Lower leg skin (tissue), 4 donors: ENCODE measurements around the gene OMP. TPM values are rescaled to one million over a fixed set of nuclear protein-coding genes. Genes with fewer than 3 reads are reported as not detected.

Experiments
- DNase-seq, 2 donors: peaks; one replicate each; pipeline ENCODE4 v3.0.0-alpha.2; 2019; ENCODE audit warnings: low spot score in 2 of 2
- H3K4me3 ChIP-seq: fragments of 200-600 bp; sonication (generic); 2 replicates; pipeline ENCODE4 v1.5.1; 2017; ENCODE audit warnings: mild to moderate bottlenecking, low read depth; ENCODE audit not compliant: poor library complexity, severe bottlenecking
- CTCF ChIP-seq, 3 donors: fragments of 450-650 bp; IDR thresholded peaks; one replicate each; pipeline ENCODE4 v1.5.1; 2016; ENCODE audit warnings: antibody characterized with exemption in 3 of 3, mild to moderate bottlenecking in 3 of 3, moderate library complexity in 2 of 3
- POLR2A ChIP-seq, 2 donors: fragments of 450-650 bp; IDR thresholded peaks; one replicate each; pipeline ENCODE4 v1.6.1; 2016 to 2017; ENCODE audit warnings: antibody characterized with exemption in 2 of 2, mild to moderate bottlenecking in 1 of 2, moderate library complexity in 1 of 2
- WGBS, 2 donors: methylation state at CpG; one replicate each; pipeline ENCODE4 v1.1.5; 2018; 5-methylcytosine and 5-hydroxymethylcytosine counted together
- intact Hi-C: fragments of 100-400 bp; cut with DNase I; formaldehyde crosslinking; loops from one replicate; pipeline ENCODE4 v1.15.0; 2023; ENCODE audit warnings: low total_unique reads
- total RNA-seq, 4 donors: library from RNA; depleted of rRNA; stranded (reverse); fragments of >200 nt; gene quantifications; one replicate each; pipeline ENCODE4 v1.1.0, GENCODE V29; 2016

The OMP gene
- total RNA-seq, 4 donors from 2014 or later = not detected

DNA sequence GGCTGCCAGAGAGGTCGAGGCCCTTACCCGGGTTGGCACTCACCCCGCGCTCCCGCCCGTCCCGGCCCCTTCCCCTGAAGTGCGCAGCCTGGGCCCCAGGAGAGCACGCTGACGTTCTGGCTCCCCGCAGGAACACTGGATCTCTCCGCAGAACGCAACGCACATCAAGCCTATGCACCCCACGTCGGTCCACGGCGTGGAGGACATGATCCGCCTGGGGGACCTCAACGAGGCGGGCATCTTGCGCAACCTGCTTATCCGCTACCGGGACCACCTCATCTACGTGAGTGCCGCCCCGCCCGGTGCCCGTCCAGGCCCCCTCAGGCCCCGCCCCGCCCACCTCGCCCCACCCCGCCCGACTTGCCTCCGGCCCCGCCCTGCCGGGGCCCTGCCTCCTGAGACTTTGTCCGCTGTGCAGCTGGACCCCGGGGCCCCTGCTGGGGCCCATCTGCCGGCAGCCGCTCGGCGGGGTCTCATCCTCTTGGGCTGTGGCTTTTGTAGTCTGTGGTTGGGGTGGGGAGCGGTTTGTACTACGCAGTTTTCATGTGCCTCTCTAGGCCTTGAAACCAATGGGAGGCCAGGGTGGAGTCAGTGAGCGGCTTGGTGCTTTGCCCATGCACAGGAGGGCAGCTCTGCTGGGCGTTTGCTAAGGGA, 45.2 kb downstream of the OMP start:
- intact Hi-C loops = no loop called here
- TF ChIP-seq POLR2A (IDR thresholded peaks at IDR 0.05) = no peak
- no peak for TF ChIP-seq CTCF (IDR thresholded peaks at IDR 0.05)
- 18 to 24% methylated on average over 33 to 34 of the region's 47 CpGs for WGBS, 2 donors
- H3K4me3 ChIP-seq = no peak overlapping the region
- DNase-seq = no peak

DNA sequence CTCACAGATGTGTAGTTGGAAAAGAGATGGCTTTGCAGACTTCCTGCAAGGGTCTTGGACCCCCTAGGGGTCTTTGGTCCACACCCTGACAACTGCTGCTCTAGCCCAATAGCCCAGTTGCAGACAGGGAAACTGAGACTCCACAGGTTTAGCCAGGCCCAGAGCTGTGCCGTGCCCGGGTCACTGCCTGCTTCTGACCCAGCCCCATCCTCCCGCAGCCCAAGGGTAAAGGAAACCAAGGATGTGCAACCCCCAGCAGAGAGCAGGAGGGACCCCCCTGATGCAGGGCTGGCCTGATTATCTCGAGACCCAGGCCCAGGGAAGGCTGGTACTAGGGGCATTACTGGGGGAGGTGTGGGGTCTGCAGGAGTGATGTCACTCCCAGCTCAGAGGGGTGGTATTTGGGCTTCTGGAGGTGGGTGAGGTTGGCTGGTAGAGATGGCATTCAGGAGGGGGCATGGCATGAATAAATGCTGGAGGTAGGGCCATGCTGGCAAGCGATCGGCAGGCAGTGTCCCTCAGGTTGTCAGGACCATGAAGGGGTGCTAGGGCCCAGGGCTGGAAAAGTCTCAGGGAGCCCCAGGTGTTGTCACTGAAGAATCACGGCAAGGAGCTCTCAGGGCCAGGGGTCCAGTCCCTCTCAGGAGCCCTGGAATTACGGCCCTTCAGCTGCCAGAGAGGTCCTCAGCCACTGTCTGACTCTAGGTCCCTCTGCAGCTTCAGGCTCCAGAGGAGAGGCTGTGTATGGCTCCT, 46.5 kb downstream of the OMP start:
- DNase-seq = no peak
- H3K4me3 ChIP-seq = no peak overlapping the region
- TF ChIP-seq CTCF (IDR thresholded peaks at IDR 0.05) (no peak), POLR2A (IDR thresholded peaks at IDR 0.05) (no peak)
- WGBS, 2 donors = 94 to 99% methylated on average over 7 to 8 of the region's 8 CpGs
- intact Hi-C loops = no loop called here

DNA sequence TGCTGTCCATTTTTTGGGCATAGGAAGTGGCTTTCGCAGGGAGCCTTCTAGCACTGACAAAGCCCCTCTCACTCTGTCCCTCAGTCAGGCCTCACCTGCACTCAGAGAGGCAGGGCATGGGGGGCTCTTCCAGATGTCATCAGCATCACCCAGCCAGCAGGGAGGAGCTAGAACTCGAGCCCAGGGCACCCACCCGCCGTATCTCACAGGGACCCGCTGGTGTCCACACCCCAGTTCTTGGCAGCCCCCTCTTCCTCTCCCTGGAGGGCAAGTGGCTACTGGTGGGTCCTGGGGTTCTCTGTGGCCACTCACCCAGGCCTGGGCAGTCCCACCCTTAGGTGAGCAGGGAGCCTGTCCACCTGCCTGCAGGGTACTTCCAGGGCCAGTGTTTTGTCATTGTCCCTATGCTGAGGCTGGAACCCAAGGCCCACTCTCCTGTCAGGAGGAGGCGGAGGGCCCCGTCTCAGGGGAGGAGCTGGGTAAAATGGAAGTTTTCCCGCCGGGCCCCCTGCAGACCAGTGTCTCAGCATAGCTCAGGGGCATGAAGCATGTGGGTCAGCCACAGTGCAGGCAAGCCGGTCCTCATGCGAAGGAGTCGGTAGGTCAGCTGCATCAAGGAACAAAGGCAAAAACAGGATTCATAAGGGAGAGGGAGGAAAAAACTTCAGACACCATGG, 47.2 kb downstream of the OMP start:
- DNase-seq = no peak
- TF ChIP-seq CTCF (IDR thresholded peaks at IDR 0.05) (no peak), POLR2A (IDR thresholded peaks at IDR 0.05) (no peak)
- intact Hi-C loops = no loop called here
- 78 to 80% methylated on average over 10 to 12 of the region's 12 CpGs for WGBS, 2 donors
- H3K4me3 ChIP-seq = no peak overlapping the region

- H3K4me3 ChIP-seq = no peak overlapping the region
- DNase-seq = no peak
- TF ChIP-seq POLR2A (IDR thresholded peaks at IDR 0.05) (no peak), CTCF (IDR thresholded peaks at IDR 0.05) (no peak)
- intact Hi-C loops = no loop called here
- WGBS, 2 donors = 86 to 93% methylated on average over 10 of the region's 10 CpGs
Measured at GRCh38 chr11:77150836-77151235, 48.2 kb downstream of the OMP start.

- intact Hi-C loops = no loop called here
- H3K4me3 ChIP-seq = no peak overlapping the region
- DNase-seq = no peak
- no peak for TF ChIP-seq POLR2A (IDR thresholded peaks at IDR 0.05)
- TF ChIP-seq CTCF (IDR thresholded peaks at IDR 0.05) = no peak
- 75 to 80% methylated on average over 11 of the region's 11 CpGs for WGBS, 2 donors
Measured at GRCh38 chr11:77151804-77152509, 49.3 kb downstream of the OMP start.
